Endothelial cell of umbilical vein (primary cell): ENCODE measurements around the gene SORCS3. TPM values are rescaled to one million over a fixed set of nuclear protein-coding genes. Genes with fewer than 3 reads are reported as not detected.

ENCODE experiments used
- BruUV-seq: library from RNA; stranded (reverse); fragments of 400-500 nt; replicated peaks from 2 replicates; lab custom pipeline; 2021; lab: Mats Ljungman, UMichigan
- CTCF ChIA-PET: fragments of 300-600, 350-600 bp; sonication (Branson Sonifier 250); formaldehyde crosslinking; loops from one replicate; lab custom pipeline; 2021; ENCODE audit warnings: antibody characterized with exemption, inconsistent platforms; lab: Charles Lee
- POLR2A ChIA-PET: fragments of 300-600, 350-600 bp; sonication (Branson Sonifier 250); formaldehyde crosslinking; loops from one replicate; lab custom pipeline; 2021; ENCODE audit warnings: antibody characterized with exemption, inconsistent platforms; lab: Charles Lee
- DNase-seq: peaks from one replicate; pipeline ENCODE4 v3.0.0-alpha.2; 2011; ENCODE audit warnings: low read depth, low spot score
- FAIRE-seq: peaks from 2 replicates; lab custom pipeline; 2011; peaks lifted over from hg19 to GRCh38; lab: Jason Lieb, UNC
- H2AFZ ChIP-seq: 2 replicates; pipeline ENCODE4 v1.6.0; 2012; ENCODE audit warnings: low read depth, low read length, control low read depth, inconsistent platforms
- H3K27ac ChIP-seq: 2 replicates; pipeline ENCODE4 v1.5.1; 2011; ENCODE audit warnings: low read depth, mild to moderate bottlenecking, control low read depth, low read length, moderate library complexity; ENCODE audit not compliant: insufficient read depth
- H3K27me3 ChIP-seq, 2 experiments: 2 replicates each; pipeline versions ENCODE4 v1.6.0 to v1.6.1; 2011; ENCODE audit warnings: low read length in 2 of 2, mixed read lengths in 1 of 2; ENCODE audit not compliant: control insufficient read depth in 2 of 2, insufficient read depth in 2 of 2
- H3K36me3 ChIP-seq, 2 experiments: 2 replicates in 1 of 2; 3 replicates in 1 of 2; pipeline ENCODE4 v1.5.1; 2011; ENCODE audit warnings: low read length in 2 of 2, mild to moderate bottlenecking in 1 of 2, moderate library complexity in 1 of 2; ENCODE audit not compliant: control insufficient read depth in 2 of 2, insufficient read depth in 2 of 2; ENCODE audit errors: extremely low read depth in 1 of 2
- H3K4me1 ChIP-seq: 3 replicates; pipeline ENCODE4 v1.5.1; 2011; ENCODE audit warnings: mild to moderate bottlenecking, low read length; ENCODE audit not compliant: control insufficient read depth, insufficient read depth; ENCODE audit errors: extremely low read depth
- H3K4me2 ChIP-seq: 2 replicates; pipeline ENCODE4 v1.6.1; 2011; ENCODE audit warnings: low read length, control low read depth, mixed read lengths; ENCODE audit not compliant: insufficient read depth
- H3K4me3 ChIP-seq, 3 experiments: fragments of 200-600 bp in 1 of 3; sonication (generic), shearing (Covaris generic) in 1 of 3; replicated peaks in 1 of 3; 2 replicates each; pipeline ENCODE4 v1.5.1; 2011 to 2016; ENCODE audit warnings: control low read depth in 3 of 3, low read length in 3 of 3, mild to moderate bottlenecking in 2 of 3, inconsistent platforms in 1 of 3, low read depth in 1 of 3, moderate library complexity in 1 of 3; ENCODE audit not compliant: insufficient read depth in 1 of 3
- H3K79me2 ChIP-seq: 2 replicates; pipeline ENCODE4 v1.6.0; 2012; ENCODE audit warnings: low read length, inconsistent platforms; ENCODE audit not compliant: control insufficient read depth, insufficient read depth
- H3K9ac ChIP-seq: replicated peaks from 2 replicates; pipeline ENCODE3; 2011; ENCODE audit warnings: low read length, control low read depth; ENCODE audit not compliant: insufficient read depth; ENCODE audit errors: extremely low read depth
- H3K9me1 ChIP-seq: replicated peaks from 3 replicates; pipeline ENCODE4 v1.6.0; 2011; ENCODE audit warnings: mild to moderate bottlenecking, low read length; ENCODE audit not compliant: control insufficient read depth, insufficient read depth; ENCODE audit errors: extremely low read depth
- H3K9me3 ChIP-seq: replicated peaks from 2 replicates; pipeline ENCODE4 v1.5.1; 2012; ENCODE audit warnings: low read length, inconsistent platforms; ENCODE audit not compliant: control insufficient read depth, insufficient read depth
- H4K20me1 ChIP-seq: replicated peaks from 2 replicates; pipeline ENCODE3; 2011; ENCODE audit warnings: mild to moderate bottlenecking, low read length; ENCODE audit not compliant: control insufficient read depth, insufficient read depth; ENCODE audit errors: extremely low read depth
- CTCF ChIP-seq, 2 donors: IDR thresholded peaks; 1 replicate in 1 of 2; 2 replicates in 1 of 2; pipeline ENCODE4 v1.5.1; 2011; ENCODE audit warnings: low read length in 2 of 2, mild to moderate bottlenecking in 2 of 2, moderate library complexity in 2 of 2, control low read depth in 1 of 2, inconsistent platforms in 1 of 2, low read depth in 1 of 2; ENCODE audit not compliant: insufficient read depth in 1 of 2; ENCODE audit errors: extremely low read depth in 1 of 2
- EZH2 ChIP-seq: IDR thresholded peaks from 2 replicates; pipeline ENCODE4 v1.6.1; 2012; ENCODE audit warnings: borderline replicate concordance, low read depth, mild to moderate bottlenecking, moderate library complexity, low read length, inconsistent platforms; ENCODE audit not compliant: severe bottlenecking
- FOS ChIP-seq: IDR thresholded peaks from 2 replicates; pipeline ENCODE4 v1.6.1; 2011; ENCODE audit warnings: mild to moderate bottlenecking, low read length, moderate library complexity, borderline replicate concordance; ENCODE audit not compliant: insufficient read depth
- GATA2 ChIP-seq: IDR thresholded peaks from 2 replicates; pipeline ENCODE4 v1.7.0; 2011; ENCODE audit warnings: low read depth, mild to moderate bottlenecking, moderate library complexity, mixed read lengths, low read length; ENCODE audit not compliant: insufficient read length, insufficient read depth
- JUN ChIP-seq: IDR thresholded peaks from 2 replicates; pipeline ENCODE4 v1.6.1; 2011; ENCODE audit warnings: borderline replicate concordance, low read depth; ENCODE audit not compliant: insufficient read length, insufficient read depth
- MYC ChIP-seq: IDR thresholded peaks from one replicate; pipeline ENCODE4 v1.6.1; 2011; ENCODE audit warnings: mild to moderate bottlenecking, low read depth, low read length
- POLR2A ChIP-seq: IDR thresholded peaks from 2 replicates; pipeline ENCODE4 v1.6.1; 2012; ENCODE audit warnings: low read depth, mild to moderate bottlenecking, control low read depth, low read length
- POLR2AphosphoS5 ChIP-seq: IDR thresholded peaks from 2 replicates; pipeline ENCODE4 v1.6.1; 2012; ENCODE audit warnings: low read depth, mild to moderate bottlenecking, control low read depth, low read length, moderate library complexity; ENCODE audit not compliant: insufficient read depth
- dilution Hi-C: fragments of 300-500 bp; cut with MboI; formaldehyde crosslinking; loops from one replicate; pipeline ENCODE4 v1.15.0; 2019; ENCODE audit warnings: low sequenced_read_pairs; ENCODE audit not compliant: extremely low pct_ligation_motif_present
- intact Hi-C: fragments of 100-400 bp; cut with micrococcal nuclease; formaldehyde crosslinking; loops from one replicate; pipeline ENCODE4 v1.10.0; 2022
- polyA plus RNA-seq, 4 experiments: library from polyadenylated mRNA; depleted of rRNA in 3 of 4; stranded (reverse) in 3 of 4; unstranded in 1 of 4; fragments of >200 nt; gene quantifications; 2 replicates each; pipeline versions ENCODE4 v1.2.1 to v1.2.3, GENCODE V29; 2011 to 2012; ENCODE audit warnings: missing spikeins in 1 of 4
- total RNA-seq: library from RNA; stranded (reverse); gene quantifications from 2 replicates; pipeline ENCODE4 v1.2.3, GENCODE V29; 2021
- TF ChIP-seq, protein P1 (sequence below): IDR thresholded peaks from 2 replicates; pipeline ENCODE4 v1.6.1; 2011; ENCODE audit not compliant: insufficient read depth, insufficient read length

The SORCS3 gene
- total and polyA plus RNA-seq, 2 donors (not counting 3 experiments of a cell fraction or from before 2014, with no cell fraction given), result not detected

- DNase-seq (no peak), FAIRE-seq (no peak)
- Histone ChIP-seq H3K9me3 (peaks cover 1% of the 10 kb centered on the region), H4K20me1 (no peaks in the 10 kb centered on the region), H3K4me1 (no peaks in the 10 kb centered on the region), H2AFZ (no peak overlapping the region), H3K27ac (no peak overlapping the region), H3K9me1 (no peaks in the 10 kb centered on the region), H3K36me3 (no peaks in the 10 kb centered on the region), H3K27me3 (no peaks in the 10 kb centered on the region), H3K79me2 (no peaks in the 10 kb centered on the region), H3K9ac (no peak overlapping the region), H3K4me2 (no peak overlapping the region), H3K4me3 (no peak overlapping the region)
- intact Hi-C loops (no loop called here), dilution Hi-C loops (no loop called here)
- CTCF ChIA-PET, result no interaction called here
- no TSS peak for BruUV-seq
- POLR2A ChIA-PET, result no interaction called here
- no peak for TF ChIP-seq CTCF (IDR thresholded peaks at IDR 0.05; ENCODE audit: extremely low read depth in 1 of 2, insufficient read depth in 1 of 2, low read depth in 1 of 2, low read length in 2 of 2)
- no peak for TF ChIP-seq EZH2
- no peak for TF ChIP-seq MYC
- no peak for TF ChIP-seq FOS
- TF ChIP-seq, protein P1, sequence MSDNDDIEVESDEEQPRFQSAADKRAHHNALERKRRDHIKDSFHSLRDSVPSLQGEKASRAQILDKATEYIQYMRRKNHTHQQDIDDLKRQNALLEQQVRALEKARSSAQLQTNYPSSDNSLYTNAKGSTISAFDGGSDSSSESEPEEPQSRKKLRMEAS, result no peak
- TF ChIP-seq POLR2A, result no peak
- no peak for TF ChIP-seq POLR2AphosphoS5
- no peak for TF ChIP-seq JUN
- TF ChIP-seq GATA2, result no peak
Measured at GRCh38 chr10:105268961-105269360, 627.9 kb downstream of the SORCS3 start.
